ENCODE data around the gene ZNF621.

DNA sequence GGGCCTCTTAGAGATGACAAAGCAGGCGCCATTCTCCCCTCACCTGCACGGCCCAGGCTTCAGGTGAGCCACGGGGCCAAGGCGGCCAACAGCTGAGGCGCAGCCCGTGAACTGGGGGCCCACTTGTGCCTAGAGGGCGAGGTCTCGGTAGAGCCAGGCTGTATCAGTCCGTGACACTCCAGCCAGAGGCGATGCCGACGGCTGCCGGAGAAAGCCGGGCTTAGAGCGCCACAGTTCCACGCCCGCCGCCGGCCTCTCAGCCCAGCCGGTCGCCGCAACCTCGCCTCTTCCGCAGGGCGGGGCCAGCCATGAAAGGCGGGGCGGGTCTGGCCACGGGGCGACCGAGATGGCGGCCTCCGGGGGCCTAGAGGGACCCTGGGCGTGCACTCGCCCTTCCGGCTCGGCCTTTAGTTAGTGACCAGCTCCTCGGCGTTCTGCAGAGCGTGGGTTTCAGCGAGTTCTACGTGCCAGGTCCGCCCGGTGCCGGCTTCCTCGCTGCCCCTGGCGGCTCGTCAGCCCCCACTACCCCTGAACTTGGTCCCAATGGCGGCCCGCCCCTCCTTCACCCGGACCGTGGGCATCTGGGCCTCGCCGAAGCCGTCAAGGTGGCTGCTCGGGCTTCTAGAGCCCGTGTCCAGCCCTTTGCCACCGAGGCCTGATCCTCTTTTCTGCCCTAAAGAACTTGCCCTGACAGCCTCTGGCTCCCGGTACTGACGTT is at the start of gene ZNF621:
- TF ChIP-seq, protein P1, sequence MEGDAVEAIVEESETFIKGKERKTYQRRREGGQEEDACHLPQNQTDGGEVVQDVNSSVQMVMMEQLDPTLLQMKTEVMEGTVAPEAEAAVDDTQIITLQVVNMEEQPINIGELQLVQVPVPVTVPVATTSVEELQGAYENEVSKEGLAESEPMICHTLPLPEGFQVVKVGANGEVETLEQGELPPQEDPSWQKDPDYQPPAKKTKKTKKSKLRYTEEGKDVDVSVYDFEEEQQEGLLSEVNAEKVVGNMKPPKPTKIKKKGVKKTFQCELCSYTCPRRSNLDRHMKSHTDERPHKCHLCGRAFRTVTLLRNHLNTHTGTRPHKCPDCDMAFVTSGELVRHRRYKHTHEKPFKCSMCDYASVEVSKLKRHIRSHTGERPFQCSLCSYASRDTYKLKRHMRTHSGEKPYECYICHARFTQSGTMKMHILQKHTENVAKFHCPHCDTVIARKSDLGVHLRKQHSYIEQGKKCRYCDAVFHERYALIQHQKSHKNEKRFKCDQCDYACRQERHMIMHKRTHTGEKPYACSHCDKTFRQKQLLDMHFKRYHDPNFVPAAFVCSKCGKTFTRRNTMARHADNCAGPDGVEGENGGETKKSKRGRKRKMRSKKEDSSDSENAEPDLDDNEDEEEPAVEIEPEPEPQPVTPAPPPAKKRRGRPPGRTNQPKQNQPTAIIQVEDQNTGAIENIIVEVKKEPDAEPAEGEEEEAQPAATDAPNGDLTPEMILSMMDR (IDR thresholded peaks at IDR 0.05; ENCODE audit: low read length): no peak
- TF ChIP-seq EZH2 (IDR thresholded peaks at IDR 0.05; ENCODE audit: borderline replicate concordance, low read length): no peak
